Progenitor cell of endocrine pancreas (in vitro differentiated cells): Measurements from ENCODE around the gene OTOP2. TPM values are rescaled to one million over a fixed set of nuclear protein-coding genes. Genes with fewer than 3 reads are reported as not detected.
A peak's percentile ranks its signal among the peaks of the same experiment; 100 is the strongest.

Experiments
- DNase-seq: peaks from one replicate; pipeline ENCODE4 v3.0.0; 2021; ENCODE audit warnings: low spot score; ENCODE audit not compliant: unreplicated experiment
- H3K27ac Mint-ChIP-seq: 2 replicates; pipeline ENCODE4 v1.8.0; 2021; ENCODE audit warnings: mild to moderate bottlenecking, moderate library complexity, mixed read lengths
- H3K27me3 Mint-ChIP-seq: 2 replicates; pipeline ENCODE4 v1.8.0; 2021; ENCODE audit warnings: mixed read lengths
- H3K36me3 Mint-ChIP-seq: 2 replicates; pipeline ENCODE4 v1.8.0; 2022; ENCODE audit warnings: mixed read lengths; ENCODE audit not compliant: insufficient read depth
- H3K4me1 Mint-ChIP-seq: 2 replicates; pipeline ENCODE4 v1.8.0; 2021; ENCODE audit warnings: low read depth, mixed read lengths
- H3K4me3 Mint-ChIP-seq: 2 replicates; pipeline ENCODE4 v1.8.0; 2021; ENCODE audit warnings: low read depth, mild to moderate bottlenecking, moderate library complexity, mixed read lengths
- H3K9me3 Mint-ChIP-seq: 2 replicates; pipeline ENCODE4 v1.8.0; 2021; ENCODE audit warnings: low read depth, mixed read lengths
- CTCF ChIP-seq: fragments of 200-600 bp; sonication (generic); IDR thresholded peaks from one replicate; pipeline ENCODE4 v1.5.0; 2021; ENCODE audit warnings: antibody characterized with exemption, mild to moderate bottlenecking; ENCODE audit not compliant: unreplicated experiment
- total RNA-seq: library from RNA; stranded (reverse); gene quantifications from 2 replicates; pipeline ENCODE4 v1.2.1, GENCODE V29; 2021

OTOP2 gene
- total RNA-seq, 1 donor from 2014 or later: not detected

GRCh38 chr17:74922694-74923537, 1.2 kb upstream of the OTOP2 start, which contains the start of gene USH1G:
Gene USH1G (minus strand): TSS chr17:74923255. CDS start chr17:74923073, 182 bp downstream.
- no peak within 1 kb of the TSS for H3K27ac Mint-ChIP-seq
- peak within 1 kb of the TSS; percentile 38 for H3K4me3 Mint-ChIP-seq
- TF ChIP-seq CTCF: no peak
- no peaks in the 10 kb centered on the region for H3K36me3 Mint-ChIP-seq
- peaks cover 2% of the 10 kb centered on the region for H3K4me1 Mint-ChIP-seq
- DNase-seq: no peak
- peaks cover 57% of the 10 kb centered on the region for H3K27me3 Mint-ChIP-seq
- H3K9me3 Mint-ChIP-seq: no peaks in the 10 kb centered on the region

GRCh38 chr17:74923538-74924249, 379 bp upstream of the OTOP2 start:
- DNase-seq: peak; percentile 76
- H3K36me3 Mint-ChIP-seq: no peaks in the 10 kb centered on the region
- peak; percentile 93 for TF ChIP-seq CTCF
- peaks cover 2% of the 10 kb centered on the region for H3K4me1 Mint-ChIP-seq
- H3K4me3 Mint-ChIP-seq: no peak overlapping the region
- no peak overlapping the region for H3K27ac Mint-ChIP-seq
- H3K27me3 Mint-ChIP-seq: peaks cover 65% of the 10 kb centered on the region
- H3K9me3 Mint-ChIP-seq: no peaks in the 10 kb centered on the region

- Mint-ChIP-seq H3K9me3 (no peaks in the 10 kb centered on the region), H3K4me3 (no peak overlapping the region), H3K4me1 (peaks cover 2% of the 10 kb centered on the region), H3K27ac (no peak overlapping the region), H3K27me3 (peaks cover 71% of the 10 kb centered on the region), H3K36me3 (no peaks in the 10 kb centered on the region)
- no peak for TF ChIP-seq CTCF
- no peak for DNase-seq
These were observed 1.2 kb downstream of the OTOP2 start for GRCh38 chr17:74925242-74925641.

GRCh38 chr17:74928786-74929185, 4.7 kb downstream of the OTOP2 start:
- no peaks in the 10 kb centered on the region for H3K36me3 Mint-ChIP-seq
- no peak for DNase-seq
- H3K27ac Mint-ChIP-seq: no peak overlapping the region
- H3K27me3 Mint-ChIP-seq: peaks cover 91% of the 10 kb centered on the region
- no peak for TF ChIP-seq CTCF
- no peaks in the 10 kb centered on the region for H3K9me3 Mint-ChIP-seq
- H3K4me3 Mint-ChIP-seq: no peak overlapping the region
- H3K4me1 Mint-ChIP-seq: no peaks in the 10 kb centered on the region

GRCh38 chr17:74930535-74931036, 6.5 kb downstream of the OTOP2 start:
- Mint-ChIP-seq H3K9me3 (no peaks in the 10 kb centered on the region), H3K27me3 (peaks cover 76% of the 10 kb centered on the region), H3K4me1 (no peaks in the 10 kb centered on the region), H3K36me3 (no peaks in the 10 kb centered on the region), H3K27ac (no peak overlapping the region), H3K4me3 (no peak overlapping the region)
- TF ChIP-seq CTCF: no peak
- no peak for DNase-seq
